ENCODE measurements around the gene TBX2. TPM values are rescaled to one million over a fixed set of nuclear protein-coding genes. Genes with fewer than 3 reads are reported as not detected.

The TBX2 gene
- total RNA-seq, 1 experiment from 2014 or later, result not detected

DNA sequence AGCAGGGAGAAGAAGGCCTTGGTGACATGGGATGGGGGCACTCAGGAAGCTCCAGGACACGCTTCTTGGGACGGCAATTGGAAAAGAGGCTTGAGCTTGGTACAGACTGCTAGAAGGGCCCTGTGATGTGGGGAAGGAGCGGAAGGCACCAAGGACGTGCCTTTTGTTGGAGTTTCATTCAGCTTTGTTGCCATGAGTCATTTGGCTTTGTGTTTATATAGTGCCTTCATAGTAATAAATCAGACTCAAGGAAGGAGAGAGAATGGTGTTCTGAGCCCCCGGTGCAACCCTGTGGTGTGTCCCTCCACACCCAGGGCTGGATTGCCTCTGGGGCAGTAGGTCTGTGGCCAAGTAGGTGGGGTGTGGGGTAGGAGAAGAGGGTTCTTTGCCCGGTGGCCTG is 45.2 kb downstream of the TBX2 start:
- Mint-ChIP-seq H3K9me3 (peaks cover 0 to 3% of the 10 kb centered on the region in 2 experiments; a peak in 3 of 5 replicates), H3K4me1 (peaks cover 26 to 33% of the 10 kb centered on the region in 2 experiments), H3K4me3 (no peak overlapping the region), H3K27ac (no peak overlapping the region; a peak in 1 of 7 replicates), H3K27me3 (ENCODE audit: low read depth) (peaks cover 73% of the 10 kb centered on the region), H3K36me3 (ENCODE audit: insufficient read depth in 1 of 3, low read depth in 3 of 3) (no peaks in the 10 kb centered on the region; a peak in 1 of 7 replicates)
- Histone ChIP-seq H3K9ac (ENCODE audit: extremely low read depth, insufficient read length, low read length) (no peak overlapping the region), H2BK5ac (ENCODE audit: insufficient read length, low read length) (no peak overlapping the region), H2BK120ac (ENCODE audit: low read depth, low read length, poor library complexity, severe bottlenecking) (no peak overlapping the region), H4K91ac (ENCODE audit: insufficient read length, low read depth, low read length) (no peak overlapping the region), H3K27ac (ENCODE audit: insufficient read length, low read depth, low read length) (no peak overlapping the region), H3K9me3 (ENCODE audit: control insufficient read depth, low read depth, low read length) (no peaks in the 10 kb centered on the region), H2BK15ac (ENCODE audit: low read depth, low read length) (no peak overlapping the region), H3K4ac (ENCODE audit: low read depth, low read length) (no peak overlapping the region), H3T11ph (ENCODE audit: low read length) (no peak overlapping the region), H2BK12ac (ENCODE audit: insufficient read length, low read depth, low read length) (no peak overlapping the region), H3K14ac (ENCODE audit: insufficient read depth, low read length) (no peak overlapping the region), H3K23me2 (ENCODE audit: insufficient read length, low read depth, low read length, poor library complexity, severe bottlenecking) (no peaks in the 10 kb centered on the region), H3K18ac (ENCODE audit: insufficient read length, low read depth, low read length) (no peak overlapping the region), H3K27me3 (ENCODE audit: insufficient read depth, low read length) (peaks cover 3% of the 10 kb centered on the region; the same call in 1 of the 2 replicates), H3K23ac (ENCODE audit: insufficient read length, low read depth, low read length) (no peak overlapping the region), H3K79me1 (ENCODE audit: insufficient read depth, low read depth, low read length, poor library complexity, severe bottlenecking) (no peaks in the 10 kb centered on the region), H3K4me1 (ENCODE audit: insufficient read depth, low read length) (no peaks in the 10 kb centered on the region), H4K8ac (replicated peaks; ENCODE audit: insufficient read length, low read depth, low read length) (no peak overlapping the region), H2BK20ac (ENCODE audit: low read depth, low read length, poor library complexity, severe bottlenecking) (no peak overlapping the region), H3K79me2 (ENCODE audit: insufficient read depth, low read length) (no peaks in the 10 kb centered on the region), H2AFZ (ENCODE audit: low read length) (no peak overlapping the region), H2AK5ac (ENCODE audit: insufficient read length, low read length) (no peak overlapping the region), H4K5ac (ENCODE audit: insufficient read length, low read depth, low read length) (no peak overlapping the region), H3K4me2 (ENCODE audit: insufficient read depth, insufficient read length, low read length) (no peak overlapping the region), H4K20me1 (ENCODE audit: control insufficient read depth, insufficient read depth, insufficient read length) (no peaks in the 10 kb centered on the region), H3K56ac (ENCODE audit: insufficient read length, low read depth, low read length) (no peak overlapping the region)
- DNase-seq, result no peak
- no peak for TF ChIP-seq CTCF (conservative IDR thresholded peaks at IDR 0.05)
- WGBS (ENCODE audit: extremely low coverage, insufficient read length, low lambda C conversion rate), result no CpG with 5 or more reads among the region's 6 CpGs

Data from H9 (cell line).